Anterior cingulate cortex (tissue), 58 donors: ENCODE measurements around the gene SELENOO.
A peak's percentile ranks its signal among the peaks of the same experiment; 100 is the strongest.
"Not testable (repeated sequence)": the region's sequence is repeated elsewhere in the genome, so short reads cannot be mapped to it uniquely, and the experiment has no call there.

Experiments
- DNase-seq, 58 donors: peaks; one replicate each; lab custom pipeline; 2025; lab: John Stamatoyannopoulos, UW

Gene SELENOO

GRCh38 chr22:50200461-50201190, at the start of gene SELENOO:
Gene SELENOO (plus strand): TSS chr22:50201011. CDS start chr22:50201037, 26 bp downstream.
- DNase-seq = peak; percentile 49 to 97 (median 92)

GRCh38 chr22:50151571-50152537, 49.0 kb upstream of the SELENOO start:
- DNase-seq = no peak

- DNase-seq = no peak
Observed at GRCh38 chr22:50153056-50153755, 47.6 kb upstream of the SELENOO start.

GRCh38 chr22:50153756-50154140, 47.1 kb upstream of the SELENOO start:
- DNase-seq = no peak

GRCh38 chr22:50157709-50158375, 43.0 kb upstream of the SELENOO start:
- DNase-seq = no peak

- no peak for DNase-seq
Observed at GRCh38 chr22:50160947-50161346, 39.9 kb upstream of the SELENOO start.

- DNase-seq = no peak
Observed at GRCh38 chr22:50161508-50162390, 39.1 kb upstream of the SELENOO start.

GRCh38 chr22:50162391-50162956, 38.3 kb upstream of the SELENOO start:
- DNase-seq = no peak

- no peak for DNase-seq
Observed at GRCh38 chr22:50165436-50166123, 35.2 kb upstream of the SELENOO start.

- no peak for DNase-seq
Observed at GRCh38 chr22:50167689-50168489, 32.9 kb upstream of the SELENOO start.

- DNase-seq = not testable (repeated sequence)
Observed at GRCh38 chr22:50168490-50169180, 32.2 kb upstream of the SELENOO start.

GRCh38 chr22:50169181-50169759, 31.5 kb upstream of the SELENOO start:
- DNase-seq = peak in 1 of 58 donors; percentile 15

- DNase-seq = peak in 1 of 58 donors; percentile 32
Observed at GRCh38 chr22:50169774-50170341, 31.0 kb upstream of the SELENOO start.

GRCh38 chr22:50170453-50171318, 30.1 kb upstream of the SELENOO start, which contains the start of gene PANX2:
Gene PANX2 (plus strand): TSS chr22:50170731. CDS start chr22:50170731, 0 bp downstream.
- DNase-seq = no peak
